Neutrophil (primary cell): ENCODE results near the gene IRF8.

ENCODE experiments used
- H3K27ac ChIP-seq: fragments of 200-600 bp; sonication (generic); 2 replicates; pipeline ENCODE4 v1.5.1; 2016; ENCODE audit warnings: mild to moderate bottlenecking, moderate library complexity
- H3K27me3 ChIP-seq: fragments of 200-600 bp; sonication (generic); 2 replicates; pipeline ENCODE4 v1.6.0; 2016; ENCODE audit warnings: mild to moderate bottlenecking
- H3K36me3 ChIP-seq: fragments of 200-600 bp; sonication (generic); 2 replicates; pipeline ENCODE4 v1.5.1; 2017
- H3K4me1 ChIP-seq, 2 experiments: fragments of 200-600 bp in 1 of 2; sonication (generic) in 1 of 2; 1 replicate in 1 of 2; 2 replicates in 1 of 2; pipeline versions ENCODE4 v1.5.1 to v1.6.1; 2013 to 2016; ENCODE audit warnings: low read depth in 1 of 2, low read length in 1 of 2, mild to moderate bottlenecking in 1 of 2, moderate library complexity in 1 of 2; ENCODE audit not compliant: control insufficient read depth in 1 of 2, insufficient read depth in 1 of 2
- H3K4me3 ChIP-seq, 2 experiments: fragments of 200-600 bp in 1 of 2; sonication (generic) in 1 of 2; 1 replicate in 1 of 2; 2 replicates in 1 of 2; pipeline ENCODE4 v1.5.1; 2013 to 2016; ENCODE audit warnings: low read depth in 1 of 2, low read length in 1 of 2, mild to moderate bottlenecking in 1 of 2, moderate library complexity in 1 of 2
- H3K9me3 ChIP-seq: fragments of 200-600 bp; sonication (generic); 2 replicates; pipeline ENCODE4 v1.5.1; 2016
- CTCF ChIP-seq: fragments of 200-600 bp; sonication (generic); IDR thresholded peaks from 2 replicates; pipeline ENCODE4 v1.5.1; 2016; ENCODE audit warnings: antibody characterized with exemption

IRF8 gene

GRCh38 chr16:85878875-85879274 is 20.1 kb upstream of the IRF8 start:
- H3K27me3 ChIP-seq: peaks cover 45% of the 10 kb centered on the region
- no peak overlapping the region for H3K27ac ChIP-seq
- no peak for TF ChIP-seq CTCF
- H3K4me1 ChIP-seq: no peaks in the 10 kb centered on the region
- H3K9me3 ChIP-seq: no peaks in the 10 kb centered on the region
- H3K4me3 ChIP-seq: no peak overlapping the region
- no peaks in the 10 kb centered on the region for H3K36me3 ChIP-seq

- no peaks in the 10 kb centered on the region for H3K9me3 ChIP-seq
- H3K27me3 ChIP-seq: peaks cover 51% of the 10 kb centered on the region
- no peak for TF ChIP-seq CTCF
- H3K4me3 ChIP-seq: no peak overlapping the region
- no peaks in the 10 kb centered on the region for H3K36me3 ChIP-seq
- no peaks in the 10 kb centered on the region for H3K4me1 ChIP-seq
- no peak overlapping the region for H3K27ac ChIP-seq
Observed at GRCh38 chr16:85879549-85879948, 19.4 kb upstream of the IRF8 start.

- Histone ChIP-seq H3K9me3 (no peaks in the 10 kb centered on the region), H3K36me3 (no peaks in the 10 kb centered on the region), H3K4me1 (no peaks in the 10 kb centered on the region), H3K27ac (no peak overlapping the region), H3K4me3 (no peak overlapping the region), H3K27me3 (peaks cover 56% of the 10 kb centered on the region)
- TF ChIP-seq CTCF: no peak
Observed at GRCh38 chr16:85879975-85880831, 18.8 kb upstream of the IRF8 start.

- Histone ChIP-seq H3K27ac (no peak overlapping the region), H3K4me3 (no peak overlapping the region), H3K9me3 (no peaks in the 10 kb centered on the region), H3K4me1 (no peaks in the 10 kb centered on the region), H3K36me3 (no peaks in the 10 kb centered on the region), H3K27me3 (peaks cover 60% of the 10 kb centered on the region)
- no peak for TF ChIP-seq CTCF
Observed at GRCh38 chr16:85880861-85881260, 18.1 kb upstream of the IRF8 start.

- TF ChIP-seq CTCF: no peak
- Histone ChIP-seq H3K4me3 (no peak overlapping the region), H3K9me3 (no peaks in the 10 kb centered on the region)
Observed at GRCh38 chr16:85881436-85881835, 17.5 kb upstream of the IRF8 start.

More at GRCh38 chr16:85881436-85881835, 17.5 kb upstream of the IRF8 start:
- Histone ChIP-seq H3K4me1 (no peaks in the 10 kb centered on the region), H3K36me3 (no peaks in the 10 kb centered on the region), H3K27ac (no peak overlapping the region), H3K27me3 (peaks cover 65% of the 10 kb centered on the region)
